ENCODE results near the gene FKBP1B.
"Not testable (repeated sequence)": the region's sequence is repeated elsewhere in the genome, so short reads cannot be mapped to it uniquely, and the experiment has no call there.

Gene FKBP1B

DNA sequence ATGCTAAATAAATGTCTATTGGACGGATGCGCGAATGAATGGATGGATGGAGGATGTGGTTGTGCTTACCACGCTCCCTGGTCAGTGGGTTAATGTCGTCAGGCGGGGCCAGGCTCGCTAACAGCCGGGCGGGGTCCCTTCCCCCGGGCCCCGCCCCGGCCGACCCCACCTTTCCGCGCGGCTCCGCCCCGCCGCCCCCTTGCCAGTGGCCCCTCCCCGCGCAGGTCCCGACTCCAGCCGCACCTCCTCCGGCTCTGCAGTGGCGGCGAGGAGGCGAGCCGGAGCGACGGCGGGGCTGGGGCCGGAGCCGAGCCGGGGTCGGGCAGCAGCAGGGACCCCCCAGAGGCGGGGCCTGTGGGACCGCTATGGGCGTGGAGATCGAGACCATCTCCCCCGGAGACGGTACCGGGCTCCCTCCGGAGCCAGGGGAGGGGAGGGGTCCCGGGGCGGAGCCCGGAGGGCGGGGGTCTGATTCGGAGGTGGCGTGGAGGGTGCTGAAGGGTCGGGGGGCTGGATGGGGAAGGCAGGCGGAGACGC lies at the start of gene FKBP1B:
TSS of gene FKBP1B (plus strand) at position 257 of the 537 bp plus-strand sequence. CDS start at position 366, 109 bp downstream.
- DNase-seq (ENCODE audit: low spot score): peak; percentile 53

GRCh38 chr2:24007693-24008092 lies 41.8 kb upstream of the FKBP1B start:
- DNase-seq (ENCODE audit: low spot score): no peak

DNA sequence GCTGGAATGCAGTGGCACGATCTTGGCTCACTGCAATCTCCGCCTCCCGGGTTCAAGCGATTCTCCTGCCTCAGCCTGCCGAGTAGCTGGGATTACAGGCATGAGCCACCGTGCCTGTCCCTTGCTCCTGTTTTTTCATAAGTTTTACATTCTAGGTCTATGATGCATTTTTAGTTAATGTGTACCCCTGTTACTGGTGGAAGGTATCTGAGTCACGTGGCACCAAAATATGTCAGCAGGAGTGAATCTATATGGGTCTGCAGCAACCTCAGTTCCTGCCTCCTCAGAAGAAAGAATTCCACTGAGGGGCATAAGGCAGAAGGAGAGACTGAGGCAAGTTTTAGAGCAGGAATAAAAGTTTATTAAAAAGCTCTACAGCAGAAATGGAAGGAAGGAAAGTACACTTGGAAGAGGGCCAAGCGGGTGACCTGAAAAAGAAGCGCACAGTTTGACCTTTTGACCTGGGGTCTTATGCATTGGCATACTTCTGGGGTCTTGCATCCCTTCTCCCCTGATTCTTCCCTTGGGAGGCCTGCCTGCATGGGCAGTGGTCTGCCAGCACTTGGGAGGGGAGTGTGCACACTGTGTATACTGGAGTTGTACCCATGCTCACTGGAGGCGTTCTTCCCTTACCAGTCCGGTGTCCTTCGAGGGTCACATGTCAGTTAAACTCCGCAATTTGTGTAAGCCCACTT lies 40.7 kb upstream of the FKBP1B start:
- DNase-seq (ENCODE audit: low spot score): no peak

DNA sequence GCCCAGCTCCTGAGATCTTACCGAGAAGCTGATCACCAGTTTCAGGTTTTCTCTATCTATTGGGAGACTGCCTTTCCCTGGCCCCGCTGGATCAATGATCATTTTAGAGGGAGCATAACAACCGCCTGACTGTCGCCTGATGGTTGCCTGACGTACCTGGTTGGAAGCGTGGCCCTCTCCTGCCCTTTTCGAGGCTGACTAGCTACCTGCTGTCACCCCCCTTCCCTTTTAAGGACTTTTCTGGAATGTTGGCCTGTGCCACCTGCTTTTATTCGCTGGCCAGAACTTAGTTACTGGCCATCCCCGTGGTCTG lies 40.2 kb upstream of the FKBP1B start:
- DNase-seq (ENCODE audit: low spot score): no peak

DNA sequence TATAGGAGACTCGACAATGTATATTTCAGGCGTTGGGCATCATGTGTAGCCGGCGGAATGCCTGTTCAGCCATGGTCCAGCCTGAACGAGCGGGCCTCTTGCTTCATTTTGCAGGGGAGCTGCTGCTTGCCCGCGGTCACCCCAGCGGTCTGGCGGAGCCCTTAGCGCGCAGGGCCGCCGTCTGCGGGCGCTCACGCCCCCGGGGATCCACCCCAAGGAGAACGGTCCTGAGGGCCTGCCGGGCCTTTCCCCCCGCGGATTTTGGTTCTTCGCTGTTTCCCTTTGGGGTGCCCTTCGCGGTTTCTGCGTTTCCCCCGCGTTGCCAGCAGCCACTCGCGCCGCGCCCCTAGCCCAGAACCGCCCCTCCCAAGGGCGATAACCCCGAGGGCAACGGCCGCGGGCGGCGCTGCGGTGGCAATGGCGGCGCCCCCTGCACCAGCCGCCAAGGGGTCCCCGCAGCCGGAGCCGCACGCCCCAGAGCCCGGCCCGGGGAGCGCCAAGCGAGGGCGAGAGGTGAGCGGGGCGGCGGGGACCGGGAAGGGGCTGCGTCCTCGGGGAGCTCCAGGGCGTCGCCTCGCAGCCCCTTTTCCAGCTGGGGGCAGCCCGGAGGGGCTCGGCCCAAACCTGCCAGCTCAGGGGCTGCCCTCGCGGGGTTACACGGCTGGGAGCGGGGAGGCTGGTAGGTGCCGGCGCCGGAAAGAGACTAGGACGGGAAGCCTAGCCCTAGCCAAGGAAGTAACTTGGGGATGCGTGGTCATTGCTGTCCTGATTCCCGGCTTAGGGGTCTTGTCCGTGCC lies 39.7 kb upstream of the FKBP1B start, which contains the start of gene MFSD2B:
TSS of gene MFSD2B (plus strand) at position 406 of the 797 bp plus-strand sequence. CDS start at position 418, 12 bp downstream.
- DNase-seq (ENCODE audit: low spot score): peak; percentile 38

- DNase-seq (ENCODE audit: low spot score): no peak
Observed at GRCh38 chr2:24010477-24011249, 38.9 kb upstream of the FKBP1B start.

GRCh38 chr2:24011250-24012104 lies 38.1 kb upstream of the FKBP1B start:
- DNase-seq (ENCODE audit: low spot score): no peak

- no peak for DNase-seq (ENCODE audit: low spot score)
Observed at GRCh38 chr2:24012521-24013188, 36.9 kb upstream of the FKBP1B start.

GRCh38 chr2:24014902-24015301 lies 34.6 kb upstream of the FKBP1B start:
- DNase-seq (ENCODE audit: low spot score): not testable (repeated sequence)

GRCh38 chr2:24015562-24016375 lies 33.8 kb upstream of the FKBP1B start:
- DNase-seq (ENCODE audit: low spot score): no peak

GRCh38 chr2:24016376-24016761 lies 33.2 kb upstream of the FKBP1B start:
- no peak for DNase-seq (ENCODE audit: low spot score)

DNA sequence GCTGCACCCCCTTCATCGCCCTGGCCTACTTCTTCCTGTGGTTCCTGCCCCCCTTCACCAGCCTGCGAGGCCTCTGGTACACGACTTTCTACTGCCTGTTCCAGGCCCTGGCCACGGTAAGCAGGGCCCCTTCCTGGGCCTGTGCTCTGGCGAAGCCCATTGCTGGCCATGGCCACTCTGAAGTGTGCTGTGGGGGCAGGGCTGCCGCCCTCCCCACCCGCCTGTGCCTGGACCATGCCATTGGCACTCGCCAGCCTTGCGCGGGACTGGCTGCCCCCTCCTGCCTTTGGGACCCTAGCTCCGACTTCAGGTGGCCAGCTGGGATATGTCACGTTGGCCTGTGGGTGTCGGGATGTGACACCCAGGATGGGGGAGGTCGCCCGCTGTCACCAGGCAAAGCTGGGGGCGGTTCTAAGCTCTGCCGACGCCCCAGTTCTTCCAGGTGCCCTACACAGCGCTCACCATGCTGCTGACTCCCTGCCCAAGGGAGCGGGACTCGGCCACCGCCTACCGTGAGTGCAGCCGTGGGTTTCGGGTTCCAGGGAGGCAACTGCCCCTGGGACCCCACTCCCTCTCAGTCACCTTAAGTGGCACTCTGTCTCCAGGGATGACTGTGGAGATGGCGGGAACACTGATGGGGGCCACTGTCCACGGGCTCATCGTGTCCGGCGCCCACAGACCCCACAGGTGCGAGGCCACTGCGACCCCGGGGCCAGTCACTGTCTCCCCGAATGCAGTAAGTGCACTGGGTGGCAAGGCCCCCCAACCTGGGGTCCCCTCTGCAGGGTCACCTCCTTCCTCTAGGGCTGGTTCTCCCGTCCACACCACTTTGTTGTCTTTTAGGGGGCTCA lies 32.5 kb upstream of the FKBP1B start:
- DNase-seq (ENCODE audit: low spot score): no peak

DNA sequence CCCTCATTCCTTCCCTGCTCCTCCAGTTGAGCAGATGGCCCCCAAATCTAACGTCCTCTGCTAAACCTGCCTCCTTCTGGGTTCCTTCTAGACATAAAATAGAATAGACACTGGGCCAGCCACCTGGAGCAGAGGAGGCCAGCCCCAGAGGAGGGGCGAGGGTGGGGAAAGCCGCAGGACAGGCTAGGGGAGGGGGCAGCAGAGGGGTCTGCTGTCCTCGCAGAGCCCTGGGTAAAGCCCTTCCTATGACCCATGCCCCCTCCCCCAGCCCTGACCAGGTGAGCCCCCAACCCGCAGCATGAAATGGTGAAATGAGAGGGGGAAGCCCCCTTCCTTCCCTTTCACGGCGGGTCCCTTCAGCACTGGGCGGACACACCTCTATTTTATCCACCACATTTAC lies 31.8 kb upstream of the FKBP1B start:
- no peak for DNase-seq (ENCODE audit: low spot score)

GRCh38 chr2:24018241-24018640 lies 31.3 kb upstream of the FKBP1B start:
- DNase-seq (ENCODE audit: low spot score): no peak

GRCh38 chr2:24019729-24020128 lies 29.8 kb upstream of the FKBP1B start:
- DNase-seq (ENCODE audit: low spot score): no peak

- no peak for DNase-seq (ENCODE audit: low spot score)
Observed at GRCh38 chr2:24020244-24020643, 29.3 kb upstream of the FKBP1B start.

GRCh38 chr2:24021122-24021998 lies 28.2 kb upstream of the FKBP1B start:
- no peak for DNase-seq (ENCODE audit: low spot score)

DNA sequence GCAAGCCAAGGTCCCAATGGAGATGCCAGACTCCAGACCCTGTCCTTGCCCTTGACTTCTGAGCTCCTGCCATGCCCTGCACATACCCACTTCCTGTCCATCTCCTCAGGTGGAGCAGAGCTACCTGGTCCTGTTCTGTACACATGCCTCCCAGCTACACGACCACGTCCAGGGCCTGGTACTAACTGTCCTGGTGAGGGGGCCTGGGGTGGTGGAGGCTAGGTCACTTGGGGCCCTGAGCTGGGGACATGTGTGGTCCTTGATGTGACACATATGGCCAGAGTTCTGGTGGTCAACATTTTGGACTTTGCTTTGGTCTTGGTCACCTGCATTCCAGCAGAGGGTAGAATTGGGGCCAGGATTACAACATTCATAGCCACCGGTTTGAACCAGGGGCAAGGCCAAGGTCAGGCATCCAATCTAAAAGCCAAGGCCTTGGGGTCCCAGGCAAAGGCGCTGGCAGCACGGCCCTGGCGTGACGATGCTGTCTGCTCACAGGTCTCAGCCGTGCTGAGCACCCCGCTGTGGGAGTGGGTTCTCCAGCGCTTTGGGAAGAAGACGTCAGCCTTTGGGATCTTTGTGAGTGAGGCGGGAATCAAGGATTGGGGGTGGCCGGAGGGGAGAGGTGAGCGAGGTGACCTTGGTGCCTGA lies 27.1 kb upstream of the FKBP1B start:
- no peak for DNase-seq (ENCODE audit: low spot score)
